ENCODE data around the gene D2HGDH.
"Not testable (repeated sequence)": the region's sequence is repeated elsewhere in the genome, so short reads cannot be mapped to it uniquely, and the experiment has no call there.

Gene D2HGDH

DNA sequence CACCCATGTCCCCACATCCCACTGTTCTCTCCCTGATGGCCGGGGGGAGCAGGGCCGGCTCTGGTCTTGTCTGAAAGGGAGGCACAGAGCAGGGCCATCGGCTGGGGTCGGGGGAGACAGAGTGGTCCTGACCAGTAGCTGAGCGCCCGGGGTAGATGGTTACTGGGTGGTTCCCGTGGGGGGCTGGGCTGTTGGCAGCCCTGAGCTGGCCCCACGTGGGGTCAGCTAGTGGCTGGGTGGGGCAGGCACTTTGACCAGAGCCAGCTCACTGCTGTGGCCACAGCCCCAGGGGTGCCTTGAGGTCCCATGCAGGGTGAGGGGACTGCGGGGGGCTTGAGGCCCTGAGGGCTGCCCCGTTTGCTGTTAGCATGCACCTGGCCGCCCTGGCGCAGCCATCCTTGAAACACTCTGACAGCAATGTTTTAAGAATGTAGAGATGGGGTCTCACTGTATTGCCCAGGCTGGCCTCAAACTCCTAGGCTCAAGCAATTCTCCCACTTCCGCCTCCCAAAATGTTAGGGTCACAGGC, 62.2 kb downstream of the D2HGDH start:
- no peak for DNase-seq

DNA sequence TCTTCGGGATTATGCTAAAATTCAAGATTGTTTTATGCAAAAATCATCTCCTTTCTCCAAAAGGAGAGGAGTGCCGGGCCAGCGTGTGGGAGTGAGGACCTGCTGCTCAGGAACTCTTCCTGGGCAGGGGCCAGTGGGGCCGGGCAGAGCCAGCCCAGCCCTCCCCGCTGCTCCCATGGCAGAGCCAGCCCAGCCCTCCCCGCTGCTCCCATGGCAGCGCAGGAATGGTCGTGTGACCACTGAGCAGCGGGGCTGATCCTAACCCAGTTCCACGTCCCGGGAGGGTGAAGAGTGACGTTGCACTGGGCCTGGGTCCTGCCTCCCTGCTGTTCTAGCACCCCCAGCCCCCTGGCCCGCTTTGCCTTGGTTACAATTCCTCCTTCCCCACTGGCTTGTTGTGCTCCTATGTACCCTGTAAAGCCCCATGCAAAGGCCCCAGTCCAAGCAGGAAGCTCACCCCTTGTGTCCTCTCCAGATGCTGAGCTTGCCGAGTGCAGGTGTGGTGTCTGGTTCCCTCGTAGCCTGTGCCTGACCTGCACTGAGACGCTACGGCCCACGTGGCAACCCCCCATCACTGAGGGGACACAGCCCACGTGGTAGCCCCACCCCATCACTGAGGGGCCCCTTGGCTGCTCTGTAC, 63.1 kb downstream of the D2HGDH start:
- DNase-seq: no peak

DNA sequence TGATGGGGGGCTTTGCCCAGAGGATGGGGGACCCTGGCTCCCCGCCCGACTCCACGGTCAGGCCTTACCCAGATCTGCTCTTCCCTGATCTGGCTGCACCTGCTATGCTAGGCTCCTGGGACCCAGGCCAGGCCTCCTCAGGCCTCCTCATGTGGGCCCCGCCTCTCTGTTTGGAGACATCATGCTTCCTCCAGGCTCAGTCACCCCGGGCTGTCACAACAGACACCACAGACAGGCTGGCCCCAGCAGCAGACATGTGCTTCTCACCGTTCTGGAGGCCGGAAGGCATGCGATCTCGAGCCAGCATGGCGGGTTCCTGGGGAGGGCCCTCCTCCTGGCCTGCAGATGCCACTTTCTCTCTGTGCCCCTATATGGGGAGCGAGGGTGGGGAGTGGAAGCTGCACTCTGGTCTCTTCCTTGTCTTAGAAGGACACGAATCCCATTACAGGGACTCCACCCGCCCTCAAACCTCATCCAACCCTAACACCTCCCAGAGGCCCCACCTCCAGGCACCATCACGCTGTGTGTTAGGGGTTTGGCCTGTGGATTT, 63.7 kb downstream of the D2HGDH start:
- no peak for DNase-seq

DNA sequence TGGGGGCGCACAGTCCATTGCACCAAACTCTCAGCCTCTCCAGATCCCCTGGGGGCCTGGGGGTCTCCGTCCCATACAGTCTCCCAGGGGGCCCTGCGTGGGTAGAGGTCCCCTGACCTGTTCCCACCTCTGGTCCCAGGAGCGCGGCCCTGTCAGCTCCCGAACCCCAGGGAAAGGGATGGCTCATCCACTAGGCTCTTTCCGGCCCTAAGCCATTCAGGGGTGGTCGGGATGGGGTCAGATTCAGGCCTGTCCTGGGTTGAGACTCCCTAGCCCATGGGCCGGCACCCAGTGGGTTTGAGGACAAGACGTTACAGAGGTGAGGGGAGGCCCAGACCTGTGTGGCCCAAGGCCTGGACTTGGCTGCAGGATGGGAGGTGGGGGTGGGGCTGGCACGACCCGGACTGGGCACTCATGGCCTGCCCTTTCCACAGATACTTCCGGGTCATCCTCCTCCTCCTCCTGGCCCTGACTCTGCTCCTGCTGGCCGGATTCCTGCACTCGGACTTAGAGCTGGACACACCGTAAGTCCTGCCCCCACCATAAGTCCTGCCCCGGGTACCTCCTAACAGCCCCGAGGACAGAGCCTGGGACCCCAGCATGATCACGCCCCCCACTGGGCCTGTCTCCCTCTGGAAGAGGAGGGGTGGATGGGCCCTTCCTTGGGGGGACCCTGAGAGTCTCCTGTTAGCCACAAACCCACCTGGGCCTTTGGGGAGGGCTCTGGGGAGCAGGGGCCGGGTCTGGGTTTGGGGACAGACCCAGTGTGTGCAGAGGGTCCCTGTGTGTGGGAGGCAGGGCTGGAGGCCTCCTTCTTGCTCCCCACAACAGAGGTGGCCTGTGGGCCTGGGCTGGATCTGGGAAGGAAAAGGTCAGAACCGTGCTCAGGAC, 64.4 kb downstream of the D2HGDH start:
- no peak for DNase-seq

DNA sequence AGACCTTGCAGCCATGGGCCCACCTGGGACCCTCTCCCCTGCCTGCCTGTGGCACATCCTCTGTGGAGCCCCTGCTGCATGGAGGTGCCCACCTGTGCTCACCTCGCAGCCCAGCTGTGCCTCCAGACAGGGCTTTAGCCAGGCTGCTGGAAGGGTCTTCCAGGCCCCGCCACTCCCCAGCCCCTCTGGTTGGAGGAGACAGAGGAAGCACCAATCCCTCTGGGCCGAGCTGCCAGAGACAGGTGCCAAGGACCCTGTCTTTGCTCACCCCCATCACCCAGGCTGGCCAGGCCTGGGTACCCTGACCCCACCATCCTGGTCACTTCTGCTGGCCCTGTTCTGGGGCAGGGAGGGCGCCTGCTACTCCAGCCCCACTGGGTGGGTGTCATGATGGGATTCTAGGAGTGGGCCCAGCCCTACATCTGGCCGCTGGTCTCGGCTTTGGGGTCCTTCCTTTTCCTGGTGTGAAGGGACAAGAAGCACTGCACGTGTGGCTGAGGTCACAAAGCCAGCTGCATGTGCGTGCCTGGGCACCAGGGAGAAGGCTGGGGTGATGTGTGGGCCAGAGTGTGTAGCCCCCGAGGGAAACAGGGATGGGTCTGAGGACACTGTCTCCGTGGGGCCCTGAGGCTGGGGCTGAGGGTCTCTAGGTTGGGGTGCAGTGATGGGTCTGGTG, 65.2 kb downstream of the D2HGDH start:
- no peak for DNase-seq

DNA sequence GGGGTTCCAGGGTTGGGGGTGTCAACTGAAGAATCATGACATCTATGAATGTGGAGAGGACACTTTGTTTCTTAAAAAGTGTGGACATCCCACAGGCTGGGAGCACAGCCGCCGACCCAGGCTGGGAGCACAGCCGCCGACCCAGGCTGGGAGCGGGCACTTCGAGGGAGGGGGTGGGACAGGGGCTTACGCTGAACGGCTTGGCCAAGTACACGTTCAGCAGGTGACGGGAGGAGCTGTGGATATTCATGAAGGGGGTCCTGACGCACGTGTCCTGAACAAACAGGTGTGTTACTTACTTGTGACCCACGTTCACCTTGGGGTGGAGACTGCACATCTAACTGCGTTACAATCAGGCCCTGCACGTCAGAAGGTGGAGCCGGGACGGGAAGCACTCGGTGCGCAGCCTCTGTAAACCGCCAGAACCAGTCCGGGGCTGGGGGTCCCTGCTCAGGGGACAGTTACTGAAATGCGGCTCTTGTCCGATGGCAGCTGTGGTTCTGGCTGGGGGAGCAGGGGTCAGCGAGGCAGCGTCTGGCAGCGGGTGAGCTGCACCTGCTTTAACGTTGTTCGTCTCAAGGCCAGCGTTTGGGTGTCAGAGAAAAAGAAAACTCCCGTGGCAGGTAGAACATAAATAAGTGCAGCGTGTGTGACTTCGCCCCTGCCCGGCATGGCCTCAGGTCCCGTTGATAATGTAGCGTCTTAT, 65.9 kb downstream of the D2HGDH start:
- DNase-seq: not testable (repeated sequence)

DNA sequence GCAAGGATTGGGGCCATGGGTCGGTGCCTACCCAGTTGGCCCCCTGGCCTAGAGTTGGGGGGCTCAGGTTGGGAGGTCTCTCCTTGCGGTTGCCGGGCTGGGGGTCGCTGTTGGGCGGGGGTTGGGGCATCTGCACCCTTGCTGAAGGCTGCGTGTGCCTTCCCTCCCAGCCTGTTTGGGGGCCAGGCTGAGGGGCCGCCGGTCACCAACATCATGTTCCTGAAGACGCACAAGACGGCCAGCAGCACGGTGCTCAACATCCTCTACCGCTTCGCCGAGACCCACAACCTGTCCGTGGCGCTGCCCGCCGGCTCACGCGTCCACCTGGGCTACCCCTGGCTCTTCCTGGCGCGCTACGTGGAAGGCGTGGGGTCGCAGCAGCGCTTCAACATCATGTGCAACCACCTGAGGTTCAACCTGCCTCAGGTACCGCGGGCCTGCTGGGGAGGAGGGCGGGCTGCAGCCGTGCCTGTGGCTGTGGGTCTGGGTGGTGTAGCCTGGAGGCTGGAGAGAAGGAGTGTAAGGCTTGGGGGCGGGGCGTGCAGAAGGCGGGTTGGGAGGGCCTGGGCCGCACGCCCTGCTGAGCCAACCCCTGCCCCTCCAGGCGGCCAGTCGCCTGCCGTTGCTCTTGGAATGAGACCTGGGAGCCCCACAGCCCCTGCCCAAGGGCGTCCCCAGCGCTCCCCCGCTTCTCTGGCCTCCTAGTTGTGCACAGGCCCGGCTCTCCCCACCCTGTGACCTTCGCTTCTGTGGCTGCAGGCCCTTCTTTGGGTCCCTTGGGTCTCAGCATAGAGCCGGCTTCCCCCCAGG, 67.4 kb downstream of the D2HGDH start:
- no peak for DNase-seq

DNA sequence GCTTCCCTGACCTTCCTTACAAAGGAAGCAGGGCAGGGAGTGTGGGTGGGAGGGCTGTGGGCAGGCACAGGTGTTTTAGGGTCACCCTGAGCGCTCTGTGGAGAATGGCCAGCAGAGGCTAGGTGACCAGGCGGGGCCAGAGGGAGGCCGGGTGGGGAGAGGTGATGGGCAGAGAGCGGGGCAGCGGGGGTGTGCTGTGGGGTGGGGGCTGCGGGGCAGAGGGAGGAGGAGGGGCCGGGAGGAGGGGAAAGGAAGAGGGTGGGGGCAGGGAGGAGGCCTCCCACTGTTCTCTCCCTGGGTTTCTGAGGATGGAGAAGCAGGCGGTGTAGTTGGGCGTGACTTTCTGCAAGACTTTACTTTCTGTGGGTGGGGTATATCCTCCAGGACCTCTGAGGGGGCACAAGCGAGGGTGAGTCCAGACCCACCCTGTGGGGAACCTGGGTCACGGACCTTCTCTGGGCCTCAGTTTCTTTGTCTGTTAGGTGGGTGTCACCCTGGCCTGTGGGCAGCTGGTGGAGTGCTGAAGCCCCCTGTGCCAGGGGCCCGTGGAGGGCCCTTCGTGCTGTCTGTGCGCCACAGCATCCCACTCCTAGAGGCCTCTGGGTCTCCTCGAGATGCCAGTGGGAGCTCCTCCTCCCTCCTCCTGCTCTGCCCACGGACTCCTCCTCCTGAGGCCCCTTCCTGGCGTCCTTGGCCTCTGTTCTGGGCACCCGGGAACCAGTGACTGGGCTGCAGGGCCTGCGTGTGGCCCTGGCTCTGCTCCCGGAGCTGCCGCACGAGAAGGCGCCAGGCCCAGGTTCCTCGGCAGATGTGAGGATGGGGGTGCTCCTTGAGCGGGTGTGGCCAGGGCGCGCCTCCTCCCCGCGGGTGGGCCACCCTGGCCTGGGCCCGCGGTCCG, 68.2 kb downstream of the D2HGDH start:
- DNase-seq: no peak

DNA sequence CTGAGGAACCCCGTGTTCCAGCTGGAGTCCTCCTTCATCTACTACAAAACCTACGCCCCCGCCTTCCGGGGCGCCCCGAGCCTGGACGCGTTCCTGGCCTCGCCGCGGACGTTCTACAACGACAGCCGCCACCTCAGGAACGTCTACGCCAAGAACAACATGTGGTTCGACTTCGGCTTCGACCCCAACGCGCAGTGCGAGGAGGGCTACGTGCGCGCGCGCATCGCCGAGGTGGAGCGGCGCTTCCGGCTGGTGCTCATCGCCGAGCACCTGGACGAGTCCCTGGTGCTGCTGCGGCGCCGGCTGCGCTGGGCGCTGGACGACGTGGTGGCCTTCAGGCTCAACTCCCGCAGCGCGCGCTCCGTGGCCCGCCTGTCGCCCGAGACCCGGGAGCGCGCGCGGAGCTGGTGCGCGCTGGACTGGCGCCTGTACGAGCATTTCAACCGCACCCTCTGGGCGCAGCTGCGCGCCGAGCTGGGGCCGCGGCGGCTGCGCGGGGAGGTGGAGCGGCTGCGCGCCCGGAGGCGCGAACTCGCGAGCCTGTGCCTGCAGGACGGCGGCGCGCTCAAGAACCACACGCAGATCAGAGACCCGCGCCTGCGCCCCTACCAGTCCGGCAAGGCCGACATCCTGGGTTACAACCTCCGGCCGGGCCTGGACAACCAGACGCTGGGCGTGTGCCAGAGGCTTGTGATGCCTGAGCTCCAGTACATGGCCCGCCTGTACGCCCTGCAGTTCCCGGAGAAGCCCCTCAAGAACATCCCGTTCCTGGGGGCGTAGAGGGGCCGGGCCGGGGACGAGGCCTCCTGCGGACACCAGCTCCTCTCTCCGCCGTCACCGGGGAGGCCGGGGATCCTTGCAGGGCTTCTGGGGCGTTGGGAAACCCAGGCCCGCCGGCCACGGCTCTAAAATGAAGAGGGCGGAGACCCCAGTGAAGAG, 69.2 kb downstream of the D2HGDH start:
- DNase-seq: no peak

DNA sequence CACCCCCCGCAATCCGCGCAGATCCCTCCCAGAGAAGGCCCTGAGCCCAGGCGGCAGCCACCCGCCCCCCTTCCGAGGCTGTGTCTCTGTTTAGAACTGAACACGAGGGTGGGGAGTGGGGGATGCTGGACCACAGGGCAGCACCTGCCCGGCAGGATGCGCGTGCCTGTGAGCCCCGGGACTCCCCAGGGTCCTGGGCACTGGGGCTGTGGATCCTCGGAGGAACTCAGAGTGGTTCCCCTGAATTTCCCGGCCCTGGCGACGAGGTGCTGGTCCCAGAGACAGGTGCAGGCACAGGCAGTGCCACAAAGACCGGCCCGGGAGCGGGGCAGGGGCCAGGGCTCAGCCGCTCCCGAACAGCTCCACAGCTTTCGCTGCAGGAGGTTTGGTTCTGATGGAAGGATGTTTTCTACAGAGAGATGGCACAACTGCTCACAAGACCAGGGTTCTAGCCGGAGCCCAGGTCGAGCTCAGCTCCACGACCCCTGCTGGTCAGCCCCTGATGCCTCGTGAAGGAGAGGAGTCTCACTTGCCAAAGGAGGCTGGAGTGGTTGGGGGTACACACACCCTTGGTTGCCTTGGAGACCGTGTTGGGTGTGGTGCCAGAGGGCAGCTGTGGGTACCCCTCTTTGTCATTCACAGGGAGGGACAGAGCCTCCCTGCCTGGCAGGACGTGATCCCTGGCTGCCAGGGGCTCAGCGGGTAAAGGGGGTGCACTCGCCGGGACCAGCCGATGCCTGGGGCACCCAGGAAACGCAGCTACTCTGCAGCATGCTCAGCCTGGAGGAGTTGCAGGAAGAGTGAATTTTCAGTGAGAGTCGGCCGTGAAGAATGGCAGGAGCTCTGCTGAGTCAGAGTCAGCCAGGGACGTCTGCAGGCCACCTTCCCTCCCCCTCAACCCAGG, 70.1 kb downstream of the D2HGDH start:
- no peak for DNase-seq

DNA sequence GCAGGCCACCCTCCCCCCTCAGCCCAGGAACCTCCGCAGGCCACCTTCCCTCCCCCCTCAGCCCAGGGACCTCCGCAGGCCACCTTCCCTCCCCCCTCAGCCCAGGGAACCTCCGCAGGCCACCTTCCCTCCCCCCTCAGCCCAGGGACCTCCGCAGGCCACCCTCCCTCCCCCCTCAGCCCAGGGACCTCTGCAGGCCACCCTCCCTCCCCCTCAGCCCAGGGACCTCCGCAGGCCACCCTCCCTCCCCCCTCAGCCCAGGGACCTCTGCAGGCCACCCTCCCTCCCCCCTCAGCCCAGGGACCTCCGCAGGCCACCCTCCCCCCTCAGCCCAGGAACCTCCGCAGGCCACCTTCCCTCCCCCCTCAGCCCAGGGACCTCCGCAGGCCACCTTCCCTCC, 71.8 kb downstream of the D2HGDH start:
- DNase-seq: not testable (repeated sequence)

DNA sequence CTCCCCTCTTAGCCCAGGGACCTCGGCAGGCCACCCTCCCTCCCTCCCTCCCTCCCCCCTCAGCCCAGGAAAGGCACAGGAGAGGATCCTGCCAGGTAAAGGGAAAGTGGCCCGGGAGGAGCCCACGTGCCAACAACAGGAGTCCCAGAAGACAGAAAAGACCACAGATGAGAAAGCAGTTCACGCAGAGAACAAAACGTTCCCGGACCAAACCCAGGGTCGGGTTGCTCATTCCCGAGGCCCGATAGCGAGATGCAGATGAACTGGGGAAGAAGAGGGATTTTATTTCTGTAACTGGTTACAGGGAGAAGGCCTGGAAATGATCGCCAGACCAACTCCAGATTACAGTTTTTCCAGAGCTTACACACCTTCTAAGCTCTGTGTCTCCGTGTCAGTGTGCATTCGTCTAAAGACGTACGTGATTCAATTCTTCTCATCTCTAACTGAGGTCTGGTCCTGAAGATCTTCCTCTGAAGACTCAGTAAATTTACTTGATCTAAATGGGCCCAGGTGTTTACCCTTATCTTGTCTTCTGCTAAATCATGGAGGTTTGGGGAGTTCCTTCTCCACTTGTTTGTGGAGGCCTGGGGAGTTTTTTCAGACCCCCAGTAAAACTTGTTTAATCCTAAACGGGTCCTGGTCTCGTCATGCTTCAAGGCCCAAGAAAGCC, 73.8 kb downstream of the D2HGDH start:
- no peak for DNase-seq

DNA sequence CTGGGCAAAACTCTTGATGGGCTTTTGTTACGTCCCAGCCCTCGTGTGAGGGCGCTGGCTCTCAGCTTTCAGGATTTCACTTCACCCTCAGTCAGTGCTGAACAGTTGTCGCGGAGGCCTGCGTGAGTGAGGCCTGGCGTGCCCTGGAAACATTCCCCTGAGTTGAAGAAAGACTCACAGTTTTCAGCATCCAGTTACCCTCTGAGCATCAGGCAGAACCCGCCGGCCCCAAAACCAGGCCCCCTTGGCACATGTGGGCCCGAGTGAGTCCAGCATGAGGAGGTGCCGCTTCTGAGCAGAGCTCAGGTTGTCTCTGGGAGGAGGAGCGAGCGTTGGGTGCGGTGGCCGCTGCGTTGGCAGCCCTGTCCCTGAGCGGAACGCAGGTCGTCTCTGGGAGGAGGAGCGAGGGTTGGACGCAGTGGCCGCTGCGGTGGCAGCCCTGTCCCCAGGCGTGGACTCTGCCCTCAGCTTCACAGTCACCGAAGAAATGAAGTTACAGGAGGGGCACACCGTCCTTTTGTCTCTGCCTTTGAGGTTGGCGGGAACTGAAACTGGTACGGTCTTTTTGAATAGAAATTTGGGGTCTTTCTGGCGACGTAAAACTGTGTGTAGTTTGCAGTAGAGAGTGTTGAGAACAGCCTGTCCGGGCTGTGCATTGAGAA, 74.4 kb downstream of the D2HGDH start, which contains the start of gene NEU4:
Gene NEU4 (plus strand): TSS at position 473 of the 662 bp plus-strand sequence. CDS start 5,292 bp downstream, outside the sequence.
- DNase-seq: no peak

DNA sequence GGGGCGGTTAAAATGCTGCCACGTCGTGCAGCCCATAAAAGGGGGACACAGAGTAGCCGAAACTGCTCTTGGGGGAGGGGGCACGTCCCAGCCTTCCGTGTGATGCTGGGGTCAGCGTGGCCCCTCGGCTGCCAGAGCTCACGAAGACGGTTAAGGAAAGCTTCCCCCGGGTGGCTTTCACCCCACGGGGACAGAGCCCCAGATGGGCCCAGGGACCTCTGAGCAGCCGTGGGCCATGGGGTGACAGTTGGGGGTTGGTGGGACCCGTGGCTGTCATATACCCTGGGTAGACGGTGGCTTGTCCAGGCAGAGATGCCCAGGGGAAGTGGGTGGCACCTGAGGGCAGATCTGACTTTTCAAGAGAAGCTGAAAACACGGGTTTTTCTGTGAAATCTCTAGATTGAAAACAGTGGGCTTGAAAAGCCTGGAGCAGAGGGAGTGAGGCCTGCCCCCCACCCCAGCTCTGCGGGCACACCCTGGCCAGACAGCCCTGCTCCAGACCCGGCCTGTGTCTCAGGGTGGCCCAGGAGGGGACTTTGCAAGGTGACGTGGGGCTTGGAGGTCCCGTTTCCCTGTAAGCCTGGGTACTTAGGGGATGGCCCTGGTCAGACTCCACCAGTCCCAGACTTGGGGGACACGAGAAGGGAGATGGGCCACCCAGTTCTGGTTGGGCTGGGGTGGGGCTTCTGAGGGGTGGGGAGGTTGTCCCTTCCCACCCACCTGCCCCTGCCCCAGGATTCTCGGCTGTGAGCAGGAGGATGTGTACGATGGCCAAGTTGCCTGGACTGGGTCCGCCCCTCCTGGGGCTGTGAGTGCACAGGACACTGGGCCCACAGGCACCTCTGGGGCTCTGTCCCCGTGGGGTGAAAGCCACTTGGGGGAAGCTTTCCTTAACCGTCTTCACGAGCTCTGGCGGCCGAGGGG, 75.2 kb downstream of the D2HGDH start:
- DNase-seq: no peak

DNA sequence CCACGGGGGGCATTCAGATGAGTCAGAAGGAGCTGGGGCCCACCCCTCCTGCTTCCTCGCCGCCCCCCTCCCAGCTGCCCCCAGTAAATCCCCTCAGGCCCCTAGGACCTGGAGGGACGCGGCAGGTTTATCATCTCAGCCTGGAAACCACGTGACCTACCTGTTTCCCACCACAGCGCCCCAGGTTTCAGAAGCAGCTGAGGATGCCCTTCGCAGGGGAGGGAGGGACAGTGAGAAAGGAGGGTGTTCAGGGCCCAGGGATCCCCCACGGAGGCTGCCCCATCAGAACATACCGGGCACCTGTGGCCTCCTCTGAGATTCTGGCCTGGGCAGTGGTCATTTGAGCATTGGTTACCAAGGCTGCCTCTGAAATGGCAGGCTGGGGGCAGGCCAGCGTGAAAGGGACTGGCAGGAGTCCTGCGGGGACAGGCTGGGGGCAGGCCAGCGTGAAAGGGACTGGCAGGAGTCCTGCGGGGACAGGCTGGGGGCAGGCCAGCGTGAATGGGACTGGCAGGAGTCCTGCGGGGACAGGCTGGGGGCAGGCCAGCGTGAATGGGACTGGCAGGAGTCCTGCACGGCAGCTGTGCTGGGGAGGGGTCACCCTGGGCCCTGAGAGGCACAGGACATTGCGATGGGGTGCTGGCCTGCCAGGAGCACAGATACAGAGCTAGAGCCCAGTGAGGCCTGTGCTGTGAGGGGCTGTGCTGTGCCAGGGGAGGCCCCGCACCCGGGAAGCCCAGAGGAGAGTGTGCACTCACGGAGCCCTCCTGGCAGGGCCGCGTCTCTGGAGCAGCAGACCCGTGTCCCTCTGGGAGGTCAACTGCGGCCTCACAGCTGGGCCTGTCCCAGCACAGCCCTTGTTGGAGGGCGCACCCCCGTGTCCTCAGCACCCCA, 76.1 kb downstream of the D2HGDH start:
- DNase-seq: no peak
